Measurements from ENCODE around the gene ART4. TPM values are rescaled to one million over a fixed set of nuclear protein-coding genes. Genes with fewer than 3 reads are reported as not detected.

ART4 gene
- total RNA-seq, 1 experiment from 2014 or later = not detected

GRCh38 chr12:14846876-14847580, 3.7 kb upstream of the ART4 start:
- CTCF ChIA-PET = interaction anchor here (1.2 to 2.3 kb wide), 4 partner anchors 36 to 374 kb away, joined by 4 to 13 read pairs (median 6); partner anchors contain the start of gene RERG
- Mint-ChIP-seq H3K4me1 (no peaks in the 10 kb centered on the region; the same call in 1 of the 2 replicates), H3K9me3 (no peaks in the 10 kb centered on the region), H3K4me3 (no peak overlapping the region), H3K27me3 (ENCODE audit: low read depth) (peaks cover 4% of the 10 kb centered on the region), H3K36me3 (no peaks in the 10 kb centered on the region), H3K27ac (no peak overlapping the region)
- TF ChIP-seq FOXK1 (CRISPR knock-in tag; IDR thresholded peaks at IDR 0.05) (no peak), TEAD1 (CRISPR knock-in tag; IDR thresholded peaks at IDR 0.05) (no peak), ZNF423 (CRISPR knock-in tag; IDR thresholded peaks at IDR 0.05) (no peak), ZNF512 (CRISPR knock-in tag; IDR thresholded peaks at IDR 0.05; ENCODE audit: borderline replicate concordance) (no peak), ETV6 (CRISPR knock-in tag; IDR thresholded peaks at IDR 0.05) (no peak), USF2 (CRISPR knock-in tag; IDR thresholded peaks at IDR 0.05) (no peak), ESRRA (CRISPR knock-in tag; IDR thresholded peaks at IDR 0.05; ENCODE audit: borderline replicate concordance) (no peak), ZNF317 (CRISPR knock-in tag; IDR thresholded peaks at IDR 0.05; ENCODE audit: borderline replicate concordance, low read depth) (no peak), NFATC4 (CRISPR knock-in tag; IDR thresholded peaks at IDR 0.05) (no peak), TEAD4 (CRISPR knock-in tag; IDR thresholded peaks at IDR 0.05) (no peak), CDX4 (CRISPR knock-in tag; IDR thresholded peaks at IDR 0.05; ENCODE audit: borderline replicate concordance) (no peak), SMAD4 (CRISPR knock-in tag; IDR thresholded peaks at IDR 0.05) (no peak), ZBTB21 (CRISPR knock-in tag; IDR thresholded peaks at IDR 0.05; ENCODE audit: borderline replicate concordance) (no peak)
- DNase-seq (ENCODE audit: low spot score) (no peak), ATAC-seq (no peak)
- POLR2A ChIA-PET = no interaction called here

GRCh38 chr12:14846042-14846587, 2.8 kb upstream of the ART4 start:
- Mint-ChIP-seq H3K27me3 (ENCODE audit: low read depth) (peaks cover 4% of the 10 kb centered on the region), H3K4me1 (no peaks in the 10 kb centered on the region; the same call in 1 of the 2 replicates), H3K27ac (no peak overlapping the region), H3K9me3 (no peaks in the 10 kb centered on the region), H3K4me3 (no peak overlapping the region), H3K36me3 (no peaks in the 10 kb centered on the region)
- POLR2A ChIA-PET = no interaction called here
- ATAC-seq = no peak
- no peak for DNase-seq (ENCODE audit: low spot score)
- CTCF ChIA-PET = interaction anchor here (0.5 to 1.1 kb wide), 7 partner anchors 8 to 375 kb away, joined by 3 to 9 read pairs (median 3); partner anchors contain the start of gene RERG
- TF ChIP-seq NFYB (CRISPR knock-in tag; conservative IDR thresholded peaks at IDR 0.05; ENCODE audit: low read depth) (no peak), ZNF416 (CRISPR knock-in tag; IDR thresholded peaks at IDR 0.05) (no peak), MYBL2 (CRISPR knock-in tag; IDR thresholded peaks at IDR 0.05) (no peak), RELA (CRISPR knock-in tag; IDR thresholded peaks at IDR 0.05; ENCODE audit: borderline replicate concordance) (no peak), ZNF281 (CRISPR knock-in tag; IDR thresholded peaks at IDR 0.05) (no peak), ARID4B (CRISPR knock-in tag; IDR thresholded peaks at IDR 0.05; ENCODE audit: borderline replicate concordance) (no peak), NR1H2 (CRISPR knock-in tag; IDR thresholded peaks at IDR 0.05) (no peak), HMGA2 (CRISPR knock-in tag; IDR thresholded peaks at IDR 0.05) (no peak), CREB1 (CRISPR knock-in tag; IDR thresholded peaks at IDR 0.05) (no peak)
